HG03159 (cell line): ENCODE data around the gene COL27A1.

Source experiments
- ATAC-seq: cut with Tn5 transposase; IDR thresholded peaks from one replicate; pipeline ENCODE4 v1.9.1; 2021; ENCODE audit warnings: mild to moderate bottlenecking, moderate library complexity; ENCODE audit not compliant: unreplicated experiment

Gene COL27A1

DNA sequence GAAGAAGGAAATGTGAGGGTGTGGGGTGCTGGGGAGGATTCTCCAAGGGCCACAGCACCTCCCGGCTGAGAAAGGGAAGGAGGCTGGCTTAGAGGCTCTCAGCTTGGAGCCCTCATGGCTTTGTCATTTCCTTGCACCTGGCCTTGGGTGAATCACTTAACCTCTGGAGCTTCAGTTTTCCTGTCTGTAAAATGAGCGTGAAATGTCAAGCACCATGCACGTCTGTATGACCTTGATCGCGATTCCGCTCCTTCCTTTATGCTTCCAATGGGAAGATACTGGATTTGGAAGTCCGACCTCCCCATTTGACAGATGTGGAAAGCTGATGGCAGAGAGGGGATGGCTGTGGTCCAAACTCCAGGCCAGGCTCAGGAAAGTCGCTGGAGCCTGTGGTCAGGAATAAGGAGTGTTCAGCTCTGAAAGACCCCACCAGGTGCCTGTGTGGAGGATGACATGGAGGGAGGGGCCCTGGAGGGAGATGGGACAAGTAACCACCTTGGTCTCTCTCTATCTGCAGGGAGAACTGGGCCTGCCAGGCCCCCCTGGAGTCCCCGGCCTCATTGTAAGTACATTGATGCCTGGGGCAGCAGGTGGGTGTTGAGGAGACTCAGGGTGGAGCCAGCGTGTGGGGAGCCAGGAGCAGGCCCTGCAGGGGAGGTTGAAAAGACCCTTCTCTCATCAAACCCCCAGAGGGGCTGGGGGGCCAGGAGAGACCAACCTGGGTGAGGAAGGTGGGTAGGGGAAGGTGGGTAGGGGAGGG is 66.5 kb downstream of the COL27A1 start:
- ATAC-seq = no peak

DNA sequence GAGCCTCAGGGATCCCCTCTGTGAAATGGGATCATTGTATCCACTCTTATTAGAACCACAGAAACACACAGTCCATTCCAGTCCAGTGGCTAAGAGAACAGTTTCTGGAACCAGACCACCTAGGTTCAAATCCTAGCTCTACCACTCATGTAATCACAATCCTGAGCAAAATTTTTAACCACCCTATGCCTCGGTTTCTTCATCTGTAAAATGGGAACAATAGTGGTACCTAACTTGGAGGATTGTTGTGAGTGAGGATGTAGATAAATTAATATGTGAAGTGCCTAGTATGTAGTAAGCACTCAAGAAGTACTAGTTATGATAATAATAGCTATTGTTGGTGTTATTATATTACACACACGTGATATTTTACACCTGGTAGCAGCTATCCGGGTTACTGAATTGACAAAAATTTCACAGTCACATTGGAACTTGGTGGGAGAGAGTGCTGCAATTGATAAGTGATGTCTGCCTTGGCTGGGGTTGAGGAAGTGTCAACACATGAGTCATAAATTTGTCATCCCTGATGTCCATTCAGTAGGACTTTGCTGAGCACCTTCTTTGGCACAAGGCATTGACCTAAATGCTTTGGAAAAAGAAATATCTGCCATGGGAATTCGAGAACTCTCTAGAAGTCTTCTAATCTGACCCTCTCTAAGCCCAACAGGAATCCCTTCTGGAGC is 68.4 kb downstream of the COL27A1 start:
- no peak for ATAC-seq

DNA sequence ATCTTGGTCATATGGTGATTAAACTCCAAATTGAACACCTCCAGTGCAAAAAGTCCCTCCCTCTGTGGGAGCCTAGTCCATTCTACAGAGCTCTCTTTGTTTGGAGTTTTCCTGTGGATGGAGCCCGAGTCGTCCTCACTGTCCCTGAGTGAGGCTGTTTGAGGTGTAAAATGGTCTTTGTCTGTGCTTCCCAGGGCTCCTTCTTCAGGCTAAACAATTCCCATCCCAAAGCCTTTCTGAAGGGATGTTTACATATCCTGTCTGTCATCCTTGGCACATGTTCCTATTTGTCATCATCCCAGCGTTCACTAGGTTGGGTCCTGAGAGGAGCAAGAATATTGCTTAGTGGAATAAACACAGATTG is 68.9 kb downstream of the COL27A1 start:
- ATAC-seq = no peak

DNA sequence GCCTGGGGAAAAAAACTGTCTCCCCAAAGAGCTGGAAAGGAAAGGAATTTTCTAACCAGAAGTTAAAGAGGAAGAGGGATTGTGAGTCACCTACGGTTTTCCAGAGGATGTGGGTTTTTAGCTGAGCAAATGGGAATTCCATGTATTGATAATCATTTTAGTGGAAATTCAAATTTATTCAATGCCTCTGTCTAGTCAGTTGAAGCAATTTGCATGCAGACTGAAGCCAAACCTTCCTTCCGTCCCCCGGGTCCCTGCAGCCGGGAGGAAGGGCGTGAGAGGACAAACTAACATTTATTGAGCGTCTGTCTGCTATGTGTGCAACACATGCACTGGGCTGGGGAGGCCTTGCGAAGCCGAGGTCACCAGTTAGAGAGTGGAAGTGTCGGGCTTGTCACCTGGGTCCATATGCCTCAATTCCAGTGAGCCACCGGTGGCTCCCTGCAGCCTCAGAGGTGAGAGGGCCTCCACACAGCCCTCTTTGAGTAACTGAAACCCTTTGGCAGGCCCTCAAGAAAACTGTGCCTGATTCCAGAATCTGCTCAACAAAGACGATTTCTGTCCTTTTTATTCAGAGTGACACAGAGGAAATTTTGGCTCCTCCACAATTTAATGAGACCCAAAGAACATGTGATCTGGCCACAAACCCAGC is 70.3 kb downstream of the COL27A1 start:
- no peak for ATAC-seq

DNA sequence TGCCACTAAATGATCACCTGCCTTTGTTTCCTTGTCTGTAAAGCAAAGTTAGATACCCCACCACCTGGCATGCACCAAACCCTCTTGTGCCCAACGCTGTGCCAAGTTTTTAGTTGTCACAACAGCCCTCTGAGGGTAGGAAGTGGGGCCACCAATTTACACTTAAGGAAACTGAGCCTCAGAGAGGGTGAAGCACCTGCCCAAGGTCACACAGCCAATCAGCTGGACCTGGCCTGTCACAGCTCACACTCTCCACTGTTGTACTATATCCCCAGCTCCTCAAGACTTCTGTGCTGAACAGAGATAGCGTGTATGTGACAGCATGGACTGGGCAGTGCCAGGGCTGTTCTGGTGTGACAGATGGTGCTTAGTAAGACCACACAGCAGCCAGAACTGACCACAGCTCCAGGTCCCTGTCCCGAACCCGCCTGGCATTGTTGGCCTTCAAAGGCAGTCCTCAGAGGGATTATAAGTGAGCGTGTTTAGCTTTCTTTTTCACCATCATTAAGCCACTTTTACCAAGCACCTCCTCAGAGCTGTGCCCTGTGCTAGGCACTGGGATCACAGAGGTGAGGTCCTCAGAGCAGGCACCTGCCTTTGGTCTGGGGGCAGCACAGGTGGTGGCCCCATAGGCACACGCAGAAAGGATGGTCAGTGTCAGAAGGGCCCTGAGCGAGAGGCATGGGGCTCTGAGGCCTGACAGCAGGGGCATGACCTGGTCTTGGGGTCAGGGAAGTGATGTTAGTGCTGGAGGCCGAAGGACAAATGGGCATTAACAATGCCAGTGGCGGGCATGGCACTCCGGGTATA is 71.1 kb downstream of the COL27A1 start:
- no peak for ATAC-seq

DNA sequence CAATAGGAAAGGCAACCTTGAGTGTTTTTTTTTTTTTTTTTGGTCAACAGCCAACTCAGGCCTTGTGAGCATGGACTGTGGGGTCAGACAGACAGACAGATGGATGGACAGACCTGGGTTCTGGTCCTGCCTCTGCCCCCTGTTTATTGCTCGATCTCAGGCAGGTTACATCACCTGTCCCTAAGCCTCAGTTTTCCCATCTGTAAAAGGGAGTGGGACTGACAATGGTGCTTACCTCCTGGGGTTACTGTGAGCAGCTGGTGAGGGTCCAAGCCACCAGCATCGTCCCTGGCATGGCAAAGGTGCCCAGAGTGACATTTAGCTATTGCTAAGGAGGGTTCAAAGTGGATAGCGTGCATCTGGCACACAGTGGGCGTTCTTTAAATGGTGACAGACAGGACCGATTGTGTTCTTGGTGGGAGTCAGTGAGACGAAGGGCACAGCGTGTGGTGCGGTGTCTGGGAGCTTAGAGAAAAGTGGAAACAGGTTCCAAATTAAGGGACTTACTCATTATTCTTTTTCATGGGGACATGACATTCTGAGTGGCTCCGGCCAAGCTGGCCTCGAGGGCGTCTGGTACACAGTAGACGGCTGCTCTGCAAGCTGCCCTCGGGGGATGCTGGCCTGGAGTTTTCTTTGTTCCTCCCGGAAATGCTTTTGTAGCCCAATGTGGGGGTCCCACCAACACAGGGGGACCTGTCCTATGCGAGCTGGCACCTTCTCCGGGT is 72.1 kb downstream of the COL27A1 start:
- ATAC-seq = no peak

DNA sequence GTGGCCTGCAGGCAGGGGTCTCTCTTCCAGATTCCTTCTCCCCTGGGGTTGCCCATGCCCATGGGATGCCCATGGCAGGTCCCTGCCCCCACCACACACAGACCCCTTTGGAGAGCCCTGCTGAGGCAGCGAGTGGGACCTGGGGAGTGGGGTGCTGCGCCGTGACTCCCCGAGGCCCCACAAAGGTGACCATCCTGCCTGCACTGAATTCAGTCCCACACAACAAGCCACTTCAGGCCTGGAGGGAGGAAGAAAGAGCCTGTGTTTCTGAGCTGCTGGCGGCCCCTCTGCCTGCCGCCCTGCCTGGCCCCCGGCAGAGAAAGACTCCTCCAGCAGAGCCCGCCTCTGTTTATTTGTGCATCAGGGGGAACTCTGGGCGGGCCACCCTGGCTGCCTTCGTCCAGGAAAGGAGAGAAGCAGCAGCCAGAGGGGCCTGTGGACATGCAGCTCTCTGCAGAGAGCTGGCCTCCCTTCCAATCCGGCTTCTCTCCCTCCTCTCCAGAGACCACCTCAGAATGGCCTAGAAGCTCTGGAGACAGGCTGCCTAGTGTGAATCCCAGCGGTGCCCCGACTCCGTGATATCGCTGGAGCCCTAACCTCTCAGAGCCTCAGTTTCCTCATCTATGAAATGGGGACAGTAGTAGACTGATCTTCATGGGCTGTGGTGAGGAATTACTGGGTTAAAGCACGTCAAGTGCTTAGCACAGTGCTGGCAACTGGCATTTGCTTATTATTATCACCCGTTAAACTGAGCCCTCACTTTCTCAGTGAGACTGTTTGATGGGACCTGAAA is 72.9 kb downstream of the COL27A1 start:
- no peak for ATAC-seq

DNA sequence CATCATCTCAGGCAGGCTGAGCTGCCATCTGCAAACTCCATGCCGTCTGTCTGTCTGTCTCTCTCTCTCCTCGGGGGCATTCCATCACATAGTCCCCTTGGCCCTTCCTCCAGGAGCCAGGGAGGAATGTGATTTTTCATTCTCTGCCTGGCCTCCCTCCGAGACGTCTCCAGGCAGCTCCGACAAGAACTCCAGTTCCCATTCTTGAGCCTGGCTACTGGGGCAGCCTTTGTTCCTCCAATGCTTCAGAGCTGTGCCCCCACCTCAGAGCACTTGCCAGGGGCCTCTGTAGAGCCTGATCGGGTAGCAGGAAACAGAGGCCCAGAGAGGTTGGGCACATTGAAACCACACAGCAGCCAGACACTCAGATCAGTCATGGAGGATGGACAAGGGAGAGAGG is 74.0 kb downstream of the COL27A1 start:
- no peak for ATAC-seq

DNA sequence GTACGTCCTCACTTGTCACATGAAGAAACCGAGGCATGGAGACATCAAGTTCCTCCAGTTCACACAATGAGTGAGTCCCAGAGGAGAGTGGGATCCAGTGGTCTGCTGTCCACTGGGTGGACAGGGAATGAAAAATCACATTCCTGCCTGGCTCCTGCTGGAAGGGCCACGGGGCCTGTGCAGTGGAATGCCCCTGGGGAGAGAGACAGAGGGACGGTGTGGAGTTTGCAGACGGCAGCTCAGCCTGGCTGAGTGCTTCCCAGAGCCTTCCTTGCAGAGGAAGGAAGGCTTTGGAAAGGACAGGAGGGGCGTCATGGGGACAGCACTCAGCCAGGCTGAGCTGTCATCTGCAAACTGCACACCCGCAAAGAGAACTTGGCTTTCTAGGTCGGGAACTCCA is 74.7 kb downstream of the COL27A1 start:
- ATAC-seq = no peak

DNA sequence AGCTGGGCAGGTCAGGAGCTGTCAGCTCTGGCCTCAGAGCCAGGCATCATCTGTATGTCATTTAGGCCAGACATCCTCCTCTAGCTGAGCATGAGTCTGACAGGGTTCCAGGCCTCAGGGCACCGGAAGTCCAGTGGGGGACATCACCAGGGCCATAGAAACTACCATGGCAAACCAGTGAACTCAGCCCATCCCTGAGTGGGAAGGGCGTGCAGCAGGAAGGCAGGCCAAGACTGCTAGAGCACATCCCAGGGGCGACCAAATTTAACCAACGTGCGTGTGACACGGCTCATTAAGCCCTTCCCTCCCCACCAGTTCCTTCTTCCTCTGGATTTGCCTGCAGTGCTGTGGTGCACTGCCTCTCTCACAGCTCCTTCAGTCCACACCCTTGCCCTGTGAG is 75.9 kb downstream of the COL27A1 start:
- ATAC-seq = no peak

DNA sequence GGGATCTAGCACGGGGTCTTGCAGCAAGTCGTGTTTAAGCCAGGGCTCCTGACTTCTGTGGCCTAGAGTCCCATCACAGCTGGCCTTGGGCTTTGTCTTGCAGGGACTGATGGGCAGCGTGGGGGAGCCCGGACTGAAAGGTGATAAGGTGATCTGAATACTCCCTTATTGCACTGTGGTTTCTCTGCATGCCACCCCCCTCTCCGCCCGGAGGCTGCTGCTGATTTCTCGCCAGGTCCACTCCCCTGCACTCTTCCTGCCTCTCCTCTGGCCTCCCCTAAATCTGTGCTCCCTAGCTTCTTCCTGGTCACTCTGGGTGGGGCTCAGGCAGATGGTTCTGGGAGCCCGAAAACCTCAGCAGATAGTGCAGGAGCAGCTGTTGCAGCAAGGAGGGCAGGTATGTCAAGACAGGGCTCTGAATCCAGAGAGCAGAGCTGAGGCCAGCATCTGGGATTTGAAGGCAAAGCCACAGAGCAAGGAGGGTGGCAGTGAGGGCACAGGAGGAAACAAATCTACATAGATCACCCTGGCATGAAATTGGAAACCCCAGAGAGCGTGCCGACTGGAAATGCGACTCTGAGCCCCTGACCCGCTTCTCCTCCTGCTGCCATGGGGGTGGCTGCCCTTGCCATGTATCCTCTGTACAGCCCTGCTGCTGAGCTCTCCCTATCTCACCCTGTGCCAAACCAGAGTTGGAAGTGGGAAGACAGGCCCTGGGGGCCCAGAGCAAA is 76.5 kb downstream of the COL27A1 start:
- no peak for ATAC-seq

DNA sequence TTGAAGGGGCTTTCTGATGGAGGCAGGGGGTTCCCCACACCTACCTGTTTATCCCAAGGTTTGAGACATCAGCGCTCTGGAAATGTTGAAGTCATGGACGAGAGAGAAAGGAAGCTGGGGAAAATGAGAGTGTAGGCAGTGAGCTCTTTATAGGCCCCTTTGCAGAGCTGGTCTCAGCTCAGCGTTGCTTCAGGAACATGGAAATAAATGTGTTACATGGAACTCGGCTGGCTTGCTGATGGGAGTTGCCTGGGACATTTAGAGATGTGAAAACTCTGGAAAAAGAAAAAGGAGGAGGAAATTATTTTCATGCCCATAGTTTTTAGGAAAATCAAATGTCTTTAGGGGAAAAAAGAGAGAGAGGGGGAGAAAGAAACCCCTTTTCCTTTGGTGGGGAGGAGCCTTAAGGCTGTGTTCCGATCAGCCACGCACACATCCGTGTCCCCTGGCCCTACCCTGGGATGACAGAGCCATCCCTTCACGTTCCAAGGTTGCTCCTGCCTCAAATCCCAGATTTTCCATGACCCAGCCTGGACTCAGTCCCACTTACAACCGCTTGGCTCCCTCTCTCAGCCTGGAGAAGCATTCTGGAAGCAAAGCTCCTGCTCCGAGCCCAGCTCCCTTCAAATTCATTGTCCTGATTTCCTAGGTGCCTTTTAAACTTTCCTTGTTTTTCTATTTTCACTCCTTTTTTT is 78.3 kb downstream of the COL27A1 start:
- ATAC-seq = no peak

DNA sequence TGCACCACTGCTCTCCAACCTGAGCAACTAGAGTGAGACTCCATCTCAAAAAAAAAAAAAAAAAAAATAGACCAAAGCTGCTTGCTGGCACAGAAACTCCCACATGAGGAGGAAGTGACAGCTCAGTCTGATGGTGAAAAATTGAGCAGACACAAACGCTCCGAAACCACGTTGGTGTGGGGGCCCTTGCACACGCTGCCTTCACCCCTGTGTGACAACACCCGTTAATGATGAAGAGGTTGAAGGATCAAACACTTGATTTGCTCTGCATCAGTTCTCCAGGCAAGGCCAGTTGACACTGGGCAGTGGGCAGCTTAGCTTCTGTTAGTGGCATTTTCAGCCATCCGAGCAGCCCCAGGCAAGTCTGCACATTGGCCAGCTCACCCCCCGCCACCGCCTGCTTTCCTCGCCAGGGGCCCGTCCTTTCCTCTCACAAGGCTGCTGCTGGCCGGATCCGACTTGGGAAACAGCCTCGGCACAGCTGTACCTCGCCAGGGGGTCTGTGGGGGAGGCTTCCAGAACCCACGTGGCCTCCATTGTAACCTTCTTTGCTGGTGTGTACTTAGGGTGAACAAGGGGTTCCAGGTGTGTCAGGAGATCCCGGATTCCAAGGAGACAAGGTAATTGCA is 79.8 kb downstream of the COL27A1 start:
- no peak for ATAC-seq

DNA sequence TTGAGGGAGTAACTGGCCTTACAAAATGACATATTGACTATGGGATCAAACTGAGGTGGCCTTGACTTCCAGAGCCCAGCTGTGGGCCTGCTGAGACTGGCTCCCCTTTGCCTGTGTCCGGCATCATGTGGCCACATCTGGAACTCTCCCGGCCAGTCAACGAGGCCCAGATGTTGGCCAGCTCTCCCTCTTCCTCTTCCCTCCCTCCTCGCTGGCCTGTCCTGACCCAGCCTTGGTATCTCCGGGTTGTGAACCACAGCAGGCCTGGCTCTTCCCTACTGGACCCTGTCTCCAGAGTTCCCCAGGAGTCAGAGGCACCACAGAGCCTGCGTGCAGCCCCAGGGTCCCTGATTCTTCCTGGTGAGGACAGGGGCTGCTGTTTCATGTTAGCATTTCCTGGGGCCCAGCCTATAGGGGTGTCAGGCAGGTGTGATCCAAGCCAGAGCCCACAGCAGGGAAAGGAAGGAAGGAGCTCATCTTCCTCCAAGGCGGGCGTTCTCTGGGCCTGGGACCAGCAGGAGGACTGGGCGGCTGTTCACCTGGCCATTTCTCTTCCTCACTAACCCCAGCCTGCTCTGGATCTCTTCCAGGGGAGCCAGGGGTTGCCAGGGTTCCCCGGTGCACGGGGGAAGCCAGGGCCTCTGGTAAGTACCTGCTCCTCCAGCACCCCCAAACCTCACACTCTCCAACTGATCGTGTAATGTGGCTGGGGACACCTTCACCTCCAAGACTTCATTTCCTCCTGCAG is 81.2 kb downstream of the COL27A1 start:
- no peak for ATAC-seq

DNA sequence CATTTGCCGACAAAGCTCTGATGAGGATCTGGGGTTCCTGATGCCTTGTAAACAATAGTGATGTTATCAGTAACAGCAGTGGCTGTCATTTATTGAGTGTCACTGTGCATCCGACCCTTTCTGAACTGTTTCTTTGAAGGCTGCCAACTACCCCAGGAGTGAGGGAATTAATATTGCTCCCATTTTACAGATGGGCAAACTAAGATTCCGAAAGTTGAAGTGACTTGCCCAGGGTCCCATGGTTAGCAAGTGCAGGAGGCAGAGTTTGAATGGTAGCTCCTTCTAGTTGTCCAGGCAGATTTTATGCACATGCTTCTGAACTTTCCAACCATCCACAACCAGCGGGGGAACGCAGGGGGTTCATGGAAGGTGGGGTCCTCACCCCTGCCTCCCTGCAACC is 81.9 kb downstream of the COL27A1 start:
- no peak for ATAC-seq

DNA sequence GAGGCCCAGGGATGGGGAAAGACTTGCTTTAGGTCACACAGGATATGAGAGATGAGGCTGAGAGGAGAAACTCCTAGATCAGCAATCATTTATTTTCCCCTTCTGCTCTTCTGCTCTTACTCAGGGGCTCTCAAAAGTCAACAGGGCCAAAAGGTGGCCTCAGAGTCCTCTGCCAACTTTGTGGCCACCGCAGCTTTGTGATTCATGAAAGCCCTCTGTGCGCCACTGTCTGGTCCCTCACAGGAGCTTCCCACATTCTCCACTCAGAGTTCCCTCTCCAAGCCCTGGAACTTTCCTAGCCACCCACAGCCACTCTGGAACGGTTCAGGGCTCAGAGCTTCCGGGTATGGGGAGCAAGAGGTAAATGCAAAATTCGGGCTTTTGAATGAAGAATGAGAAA is 82.4 kb downstream of the COL27A1 start:
- ATAC-seq = no peak

DNA sequence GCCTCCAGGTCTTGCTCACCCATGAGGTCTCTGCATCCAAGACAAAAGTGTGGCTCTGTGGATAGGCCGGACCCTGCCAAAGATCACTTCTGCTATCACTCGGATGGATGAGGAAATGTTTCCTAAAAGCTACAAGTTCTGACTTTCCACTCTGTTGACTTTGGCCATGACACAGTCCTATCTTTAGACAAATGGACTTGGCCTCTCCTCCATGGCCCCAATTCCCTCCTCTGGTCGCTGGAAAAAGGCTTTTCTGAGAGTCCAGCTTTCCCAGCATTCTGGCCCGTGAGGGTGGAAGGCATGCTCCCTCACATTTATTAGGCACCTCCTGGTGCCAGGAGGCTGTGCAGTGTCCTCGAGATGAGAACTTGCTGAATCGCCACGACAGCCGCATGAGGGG is 83.1 kb downstream of the COL27A1 start:
- no peak for ATAC-seq
